Activated CD8-positive, alpha-beta T cell treated with anti-CD3 and anti-CD28 coated beads for 36 hours (primary cell): ENCODE measurements around the gene TP53RK. TPM values are rescaled to one million over a fixed set of nuclear protein-coding genes. Genes with fewer than 3 reads are reported as not detected.

Source experiments
- ATAC-seq: fragments of 200-7000 bp; cut with Tn5 transposase; one replicate; pipeline ENCODE4 v1.10.0; 2021; ENCODE audit warnings: mild to moderate bottlenecking, moderate library complexity
- CTCF ChIA-PET: fragments of 350-600 bp; sonication (Branson Sonifier 250); formaldehyde crosslinking; loops from one replicate; lab custom pipeline; 2021; ENCODE audit warnings: antibody characterized with exemption; lab: Charles Lee
- POLR2A ChIA-PET: fragments of 350-600 bp; sonication (Branson Sonifier 250); formaldehyde crosslinking; loops from one replicate; lab custom pipeline; 2021; ENCODE audit warnings: antibody characterized with exemption; lab: Charles Lee
- DNase-seq: peaks from one replicate; pipeline ENCODE4 v3.0.0-alpha.2; 2020
- H3K27ac Mint-ChIP-seq: one replicate; pipeline ENCODE4 v1.8.0; 2021; ENCODE audit warnings: mild to moderate bottlenecking, mixed read lengths
- H3K27me3 Mint-ChIP-seq: one replicate; pipeline ENCODE4 v1.8.0; 2021; ENCODE audit warnings: mixed read lengths
- H3K36me3 Mint-ChIP-seq: one replicate; pipeline ENCODE4 v1.8.0; 2021; ENCODE audit warnings: low read depth, mixed read lengths
- H3K4me1 Mint-ChIP-seq: one replicate; pipeline ENCODE4 v1.8.0; 2021; ENCODE audit warnings: low read depth, mixed read lengths
- H3K4me3 Mint-ChIP-seq: one replicate; pipeline ENCODE4 v1.8.0; 2021; ENCODE audit warnings: mild to moderate bottlenecking, moderate library complexity, mixed read lengths
- H3K9me3 Mint-ChIP-seq: one replicate; pipeline ENCODE4 v1.8.0; 2021; ENCODE audit warnings: mixed read lengths
- intact Hi-C: fragments of 100-400 bp; cut with micrococcal nuclease; formaldehyde crosslinking; loops from one replicate; pipeline ENCODE4 v1.10.0; 2022
- total RNA-seq, 2 experiments: library from RNA; stranded (reverse); gene quantifications; one replicate each; pipeline ENCODE4 v1.2.3, GENCODE V29; 2021
- TF ChIP-seq, protein P1 (sequence below): fragments of 200-600 bp; IDR thresholded peaks from one replicate; pipeline ENCODE4 v1.8.0; 2022; ENCODE audit warnings: antibody characterized with exemption, mild to moderate bottlenecking

The TP53RK gene
- total RNA-seq, 2 experiments from 2014 or later, result 12.2 to 13.6 TPM

DNA sequence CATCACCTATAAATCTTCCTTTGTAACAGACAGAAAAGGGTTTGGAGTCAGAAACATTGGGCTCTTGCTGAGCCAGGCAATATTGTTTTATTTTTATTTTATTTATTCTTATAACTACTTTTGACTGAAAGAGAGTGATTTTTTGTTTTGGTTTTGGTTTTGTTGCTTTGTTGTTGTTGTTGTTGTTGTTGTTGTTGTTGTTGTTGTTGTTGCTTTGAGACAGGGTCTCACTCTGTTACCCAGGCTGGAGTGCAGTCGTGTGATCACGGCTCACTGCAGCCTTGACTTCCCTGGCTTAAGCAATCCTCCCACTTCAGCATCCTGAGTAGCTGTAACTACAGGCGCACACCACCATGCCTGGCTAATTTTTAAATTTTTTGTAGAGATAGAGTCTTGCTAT is 22.9 kb downstream of the TP53RK start:
- intact Hi-C loops, result no loop called here
- H3K27me3 Mint-ChIP-seq, result no peaks in the 10 kb centered on the region
- H3K4me1 Mint-ChIP-seq, result no peaks in the 10 kb centered on the region
- ChIA-PET CTCF (no interaction called here), POLR2A (no interaction called here)
- DNase-seq (no peak), ATAC-seq (no peak)
- peaks cover 14% of the 10 kb centered on the region for H3K9me3 Mint-ChIP-seq
- no peak overlapping the region for H3K27ac Mint-ChIP-seq
- peaks cover 4% of the 10 kb centered on the region for H3K36me3 Mint-ChIP-seq
- no peak overlapping the region for H3K4me3 Mint-ChIP-seq
- TF ChIP-seq, protein P1, sequence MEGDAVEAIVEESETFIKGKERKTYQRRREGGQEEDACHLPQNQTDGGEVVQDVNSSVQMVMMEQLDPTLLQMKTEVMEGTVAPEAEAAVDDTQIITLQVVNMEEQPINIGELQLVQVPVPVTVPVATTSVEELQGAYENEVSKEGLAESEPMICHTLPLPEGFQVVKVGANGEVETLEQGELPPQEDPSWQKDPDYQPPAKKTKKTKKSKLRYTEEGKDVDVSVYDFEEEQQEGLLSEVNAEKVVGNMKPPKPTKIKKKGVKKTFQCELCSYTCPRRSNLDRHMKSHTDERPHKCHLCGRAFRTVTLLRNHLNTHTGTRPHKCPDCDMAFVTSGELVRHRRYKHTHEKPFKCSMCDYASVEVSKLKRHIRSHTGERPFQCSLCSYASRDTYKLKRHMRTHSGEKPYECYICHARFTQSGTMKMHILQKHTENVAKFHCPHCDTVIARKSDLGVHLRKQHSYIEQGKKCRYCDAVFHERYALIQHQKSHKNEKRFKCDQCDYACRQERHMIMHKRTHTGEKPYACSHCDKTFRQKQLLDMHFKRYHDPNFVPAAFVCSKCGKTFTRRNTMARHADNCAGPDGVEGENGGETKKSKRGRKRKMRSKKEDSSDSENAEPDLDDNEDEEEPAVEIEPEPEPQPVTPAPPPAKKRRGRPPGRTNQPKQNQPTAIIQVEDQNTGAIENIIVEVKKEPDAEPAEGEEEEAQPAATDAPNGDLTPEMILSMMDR, result no peak

DNA sequence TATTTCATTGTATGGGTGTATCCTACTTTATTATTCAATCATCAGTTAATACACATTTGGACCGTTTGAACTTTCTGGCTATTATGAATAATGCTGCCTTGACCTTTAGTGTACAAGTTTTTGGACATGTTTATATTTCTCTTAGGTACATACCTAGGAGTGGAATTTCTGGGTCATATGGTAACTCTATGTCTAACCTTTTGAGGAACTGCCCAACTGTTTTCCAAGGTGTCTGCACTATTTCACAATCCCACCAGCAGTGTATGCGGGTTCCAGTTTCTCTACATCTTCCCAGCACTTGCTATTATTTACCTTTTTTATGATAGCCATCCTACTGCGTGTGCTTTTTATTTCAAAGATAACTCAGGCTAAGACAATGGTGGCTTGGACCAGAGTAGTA is 23.6 kb downstream of the TP53RK start:
- ChIA-PET CTCF (no interaction called here), POLR2A (no interaction called here)
- H3K36me3 Mint-ChIP-seq, result peaks cover 3% of the 10 kb centered on the region
- ATAC-seq (no peak), DNase-seq (no peak)
- H3K9me3 Mint-ChIP-seq, result peaks cover 8% of the 10 kb centered on the region
- H3K4me1 Mint-ChIP-seq, result no peaks in the 10 kb centered on the region
- H3K27ac Mint-ChIP-seq, result no peak overlapping the region
- intact Hi-C loops, result no loop called here
- TF ChIP-seq, protein P1, result no peak
- H3K27me3 Mint-ChIP-seq, result no peaks in the 10 kb centered on the region
- no peak overlapping the region for H3K4me3 Mint-ChIP-seq

DNA sequence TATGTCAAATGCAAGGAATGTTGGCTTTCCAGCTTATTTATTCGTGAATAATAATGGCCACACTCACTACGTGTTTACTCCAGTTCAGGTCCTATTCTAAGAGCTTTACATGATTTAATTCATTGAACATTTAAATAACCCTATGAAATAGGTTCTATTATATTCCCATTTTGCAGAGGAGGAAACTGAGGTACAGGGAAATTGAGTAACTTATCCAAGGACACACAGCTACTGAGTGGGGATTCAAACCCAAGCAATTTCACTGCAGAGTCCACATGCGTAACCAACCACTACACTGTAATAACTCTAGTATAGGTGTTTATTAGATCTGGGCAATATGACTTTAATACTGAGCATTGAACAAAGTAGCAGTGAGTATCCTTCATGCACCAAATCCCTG is 25.7 kb downstream of the TP53RK start:
- Mint-ChIP-seq H3K9me3 (no peaks in the 10 kb centered on the region), H3K4me3 (no peak overlapping the region), H3K4me1 (no peaks in the 10 kb centered on the region), H3K27ac (no peak overlapping the region), H3K27me3 (no peaks in the 10 kb centered on the region), H3K36me3 (no peaks in the 10 kb centered on the region)
- ChIA-PET CTCF (no interaction called here), POLR2A (no interaction called here)
- intact Hi-C loops, result no loop called here
- DNase-seq (no peak), ATAC-seq (no peak)
- TF ChIP-seq, protein P1, result no peak

DNA sequence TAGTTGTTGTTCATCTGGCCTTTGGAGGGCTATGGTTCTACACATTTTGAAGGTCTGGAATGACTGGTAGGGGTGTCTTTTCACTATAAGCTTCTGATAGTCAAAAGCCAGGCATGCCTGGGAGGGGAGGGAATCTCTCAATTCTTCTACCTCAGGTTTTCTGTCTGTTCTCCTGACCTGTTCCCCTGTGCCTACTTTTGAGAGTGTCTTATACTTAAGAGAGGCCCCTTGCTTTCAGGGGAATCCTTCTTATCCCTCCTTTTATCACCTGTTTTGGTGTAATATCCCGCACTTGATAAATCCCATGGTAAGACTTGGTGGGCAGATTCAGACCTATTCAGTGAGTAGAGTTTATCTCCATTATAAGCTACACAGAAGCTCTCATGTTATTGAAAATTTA is 27.6 kb downstream of the TP53RK start:
- no peaks in the 10 kb centered on the region for H3K27me3 Mint-ChIP-seq
- intact Hi-C loops, result no loop called here
- POLR2A ChIA-PET, result no interaction called here
- TF ChIP-seq, protein P1, result no peak
- H3K4me3 Mint-ChIP-seq, result no peak overlapping the region
- H3K36me3 Mint-ChIP-seq, result no peaks in the 10 kb centered on the region
- DNase-seq (no peak), ATAC-seq (no peak)
- no peaks in the 10 kb centered on the region for H3K4me1 Mint-ChIP-seq
- no peaks in the 10 kb centered on the region for H3K9me3 Mint-ChIP-seq
- CTCF ChIA-PET, result interaction anchor here (0.6 to 1.2 kb wide), 2 partner anchors 19 to 39 kb away, joined by 3 read pairs; no protein-coding TSS in a partner anchor
- H3K27ac Mint-ChIP-seq, result no peak overlapping the region

DNA sequence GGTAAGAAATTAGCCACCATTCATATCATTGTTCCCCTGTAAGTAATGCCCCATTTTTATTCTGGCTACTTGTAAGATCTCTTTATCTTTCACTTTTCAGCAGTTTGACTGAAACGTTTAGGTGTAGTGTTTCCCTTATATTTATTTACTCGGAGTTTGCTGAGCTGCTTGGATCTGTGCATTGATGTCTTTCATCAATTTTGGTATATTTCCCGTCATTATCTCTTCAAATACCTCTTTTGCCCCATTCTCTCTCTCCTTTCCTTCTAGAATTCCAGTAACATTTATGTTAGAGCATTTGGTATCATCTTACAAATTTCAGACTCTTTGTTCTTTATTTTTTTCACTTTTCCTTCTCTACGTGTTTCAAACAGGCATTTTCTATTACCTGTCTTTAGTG is 28.8 kb downstream of the TP53RK start:
- ATAC-seq (no peak), DNase-seq (no peak)
- TF ChIP-seq, protein P1, result no peak
- no peaks in the 10 kb centered on the region for H3K4me1 Mint-ChIP-seq
- H3K36me3 Mint-ChIP-seq, result no peaks in the 10 kb centered on the region
- intact Hi-C loops, result no loop called here
- ChIA-PET POLR2A (no interaction called here), CTCF (no interaction called here)
- H3K9me3 Mint-ChIP-seq, result no peaks in the 10 kb centered on the region
- H3K4me3 Mint-ChIP-seq, result no peak overlapping the region
- H3K27me3 Mint-ChIP-seq, result no peaks in the 10 kb centered on the region
- no peak overlapping the region for H3K27ac Mint-ChIP-seq
